ENCODE measurements around the gene SSTR3. TPM values are rescaled to one million over a fixed set of nuclear protein-coding genes. Genes with fewer than 3 reads are reported as not detected.
"Not testable (repeated sequence)": the region's sequence is repeated elsewhere in the genome, so short reads cannot be mapped to it uniquely, and the experiment has no call there.

Gene SSTR3
- total RNA-seq, 2 experiments from 2014 or later: 3.4 to 3.9 TPM

DNA sequence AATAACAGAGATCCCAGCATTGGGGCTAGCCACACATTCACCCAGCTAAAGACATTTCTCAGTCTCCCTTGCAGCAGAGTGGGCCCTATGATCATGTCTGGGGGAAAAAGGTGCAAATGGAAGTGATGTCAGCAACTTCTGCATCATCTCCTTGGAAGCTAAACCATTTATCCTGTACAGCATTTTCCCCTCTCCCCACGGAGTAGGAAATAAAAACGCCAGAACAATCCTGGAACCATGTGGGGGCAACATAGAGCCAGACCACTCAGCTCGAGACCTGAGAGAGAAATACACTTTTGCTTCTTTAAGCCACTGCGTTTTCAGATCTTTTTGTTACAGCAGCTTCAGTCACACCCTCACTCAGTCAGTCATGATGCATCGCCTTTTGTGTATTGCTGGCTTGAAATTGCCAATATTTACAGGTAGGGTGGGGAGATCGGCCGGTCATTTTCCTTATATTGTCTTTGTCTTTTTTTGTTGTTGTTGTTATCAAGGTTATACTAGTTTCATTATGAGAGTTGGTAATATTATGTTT lies 40.9 kb upstream of the SSTR3 start:
- H3K9me3 Mint-ChIP-seq: no peaks in the 10 kb centered on the region
- POLR2A ChIA-PET: interaction anchor here (0.9 kb wide), 1 partner anchor 8 kb away, joined by 3 read pairs; no protein-coding TSS in a partner anchor
- CTCF ChIA-PET: interaction anchor here (0.8 to 3.1 kb wide), 2 partner anchors 8 to 53 kb away, joined by 4 to 19 read pairs; no protein-coding TSS in a partner anchor
- no peak for DNase-seq
- peaks cover 6% of the 10 kb centered on the region for H3K27me3 Mint-ChIP-seq
- peaks cover 19% of the 10 kb centered on the region for H3K4me1 Mint-ChIP-seq
- no peak overlapping the region for H3K4me3 Mint-ChIP-seq
- H3K36me3 Mint-ChIP-seq (ENCODE audit: low read depth): no peaks in the 10 kb centered on the region
- H3K27ac Mint-ChIP-seq: no peak overlapping the region

DNA sequence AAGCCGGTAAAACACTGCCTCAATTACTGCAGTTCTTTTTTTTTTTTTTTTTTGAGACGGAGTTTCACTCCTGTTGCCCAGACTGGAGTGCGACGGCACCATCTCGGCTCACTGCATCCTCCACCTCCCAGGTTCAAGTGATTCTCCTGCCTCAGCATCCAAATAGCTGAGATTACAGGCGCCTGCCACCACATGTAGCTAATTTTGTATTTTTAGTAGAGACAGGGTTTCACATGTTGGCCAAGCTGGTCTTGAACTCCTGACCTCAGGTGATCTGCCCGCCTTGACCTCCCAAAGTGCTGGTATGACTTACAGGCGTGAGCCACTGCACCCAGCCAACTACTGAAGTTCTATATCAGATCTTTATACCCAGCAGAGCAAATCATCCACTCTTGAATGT lies 39.6 kb upstream of the SSTR3 start:
- H3K36me3 Mint-ChIP-seq (ENCODE audit: low read depth); H3K27ac Mint-ChIP-seq; POLR2A ChIA-PET; DNase-seq; H3K4me3 Mint-ChIP-seq; H3K9me3 Mint-ChIP-seq; H3K27me3 Mint-ChIP-seq: not testable (repeated sequence)
- CTCF ChIA-PET: interaction anchor here (0.6 to 3.1 kb wide), 2 partner anchors 9 to 10 kb away, joined by 3 to 19 read pairs; no protein-coding TSS in a partner anchor
- peaks cover 22% of the 10 kb centered on the region for H3K4me1 Mint-ChIP-seq

DNA sequence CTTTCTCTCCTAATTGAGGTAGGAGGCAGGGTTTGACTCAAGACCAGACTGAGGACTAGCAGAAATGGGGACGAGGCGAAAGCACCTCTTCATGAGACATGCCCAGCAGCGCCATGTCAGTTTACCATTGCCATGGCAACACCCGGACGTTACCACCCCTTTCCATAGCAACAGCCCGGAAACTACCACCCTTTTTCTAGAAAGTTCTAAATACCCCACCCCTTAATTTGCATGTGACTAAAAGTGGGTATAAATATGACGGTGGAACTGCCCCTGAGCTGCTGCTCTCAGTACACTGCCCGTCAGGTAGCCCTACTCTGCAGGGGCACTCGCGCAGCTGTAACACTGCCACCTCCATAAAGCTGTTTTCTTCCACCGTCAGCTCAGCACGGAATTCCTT lies 37.7 kb upstream of the SSTR3 start:
- POLR2A ChIA-PET: interaction anchor here (0.6 kb wide), 1 partner anchor 23 kb away, joined by 3 read pairs; no protein-coding TSS in a partner anchor
- peaks cover 23% of the 10 kb centered on the region for H3K4me1 Mint-ChIP-seq
- H3K36me3 Mint-ChIP-seq (ENCODE audit: low read depth): no peaks in the 10 kb centered on the region
- peaks cover 2% of the 10 kb centered on the region for H3K27me3 Mint-ChIP-seq
- H3K9me3 Mint-ChIP-seq: no peaks in the 10 kb centered on the region
- CTCF ChIA-PET: interaction anchor here (1.1 to 1.5 kb wide), 2 partner anchors 9 kb away, joined by 3 read pairs; no protein-coding TSS in a partner anchor
- no peak overlapping the region for H3K4me3 Mint-ChIP-seq
- no peak overlapping the region for H3K27ac Mint-ChIP-seq
- DNase-seq: no peak

DNA sequence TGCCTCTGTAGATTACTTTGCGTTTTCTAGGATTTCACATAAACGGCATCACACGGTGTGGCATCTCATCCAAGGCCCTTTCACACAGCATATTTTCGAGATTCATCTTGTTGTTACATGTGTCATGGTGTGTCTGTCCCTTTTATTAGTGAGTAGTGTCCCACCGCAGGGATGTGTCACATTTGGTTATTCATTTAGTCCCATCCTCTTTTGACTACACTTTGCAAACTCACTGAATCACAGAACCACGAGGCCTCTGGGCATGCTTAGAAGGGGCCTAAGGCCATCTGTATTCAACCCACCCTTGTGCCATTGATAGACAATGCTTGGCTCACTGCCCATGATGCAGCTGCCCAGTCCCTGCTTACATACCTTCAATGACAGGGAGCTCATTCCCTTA lies 36.0 kb upstream of the SSTR3 start:
- DNase-seq: no peak
- POLR2A ChIA-PET: interaction anchor here (1.4 to 12.9 kb wide), 2 partner anchors 12 to 16 kb away, joined by 3 to 457 read pairs; no protein-coding TSS in a partner anchor
- H3K4me3 Mint-ChIP-seq: no peak overlapping the region
- H3K9me3 Mint-ChIP-seq: no peaks in the 10 kb centered on the region
- peaks cover 2% of the 10 kb centered on the region for H3K27me3 Mint-ChIP-seq
- H3K36me3 Mint-ChIP-seq (ENCODE audit: low read depth): peaks cover 9% of the 10 kb centered on the region
- H3K4me1 Mint-ChIP-seq: peaks cover 29% of the 10 kb centered on the region
- H3K27ac Mint-ChIP-seq: no peak overlapping the region
- CTCF ChIA-PET: interaction anchor here (9.9 kb wide), 1 partner anchor 12 kb away, joined by 136 read pairs; no protein-coding TSS in a partner anchor

DNA sequence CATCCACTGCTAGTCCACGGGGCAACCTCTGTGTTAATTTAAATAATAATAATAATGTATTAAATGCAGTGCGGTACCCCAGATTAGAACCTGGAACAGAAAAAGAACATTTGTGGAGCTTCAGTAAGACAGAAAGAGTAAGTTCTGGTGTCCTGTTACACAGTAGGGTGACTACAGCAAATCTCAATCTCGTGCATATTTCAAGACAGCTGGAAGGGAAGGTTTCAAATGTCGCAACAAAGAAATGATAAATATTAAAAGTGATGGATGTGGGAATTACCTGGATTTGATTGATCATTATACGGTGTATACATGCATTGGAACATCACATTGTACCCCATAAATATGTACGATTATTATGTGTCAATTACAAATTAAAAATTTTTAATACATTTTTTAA lies 33.5 kb upstream of the SSTR3 start:
- DNase-seq: no peak
- ChIA-PET CTCF (interaction anchor here (1.3 to 9.9 kb wide), 7 partner anchors 14 to 166 kb away, joined by 4 to 136 read pairs (median 8); no protein-coding TSS in a partner anchor), POLR2A (interaction anchor here (1.2 to 12.9 kb wide), 12 partner anchors 8 to 251 kb away, joined by 4 to 457 read pairs (median 40); partner anchors contain the start of genes IL2RB and MFNG)
- H3K9me3 Mint-ChIP-seq: no peaks in the 10 kb centered on the region
- peaks cover 33% of the 10 kb centered on the region for H3K36me3 Mint-ChIP-seq (ENCODE audit: low read depth)
- no peaks in the 10 kb centered on the region for H3K27me3 Mint-ChIP-seq
- H3K4me1 Mint-ChIP-seq: peaks cover 40% of the 10 kb centered on the region
- no peak overlapping the region for H3K27ac Mint-ChIP-seq
- no peak overlapping the region for H3K4me3 Mint-ChIP-seq

DNA sequence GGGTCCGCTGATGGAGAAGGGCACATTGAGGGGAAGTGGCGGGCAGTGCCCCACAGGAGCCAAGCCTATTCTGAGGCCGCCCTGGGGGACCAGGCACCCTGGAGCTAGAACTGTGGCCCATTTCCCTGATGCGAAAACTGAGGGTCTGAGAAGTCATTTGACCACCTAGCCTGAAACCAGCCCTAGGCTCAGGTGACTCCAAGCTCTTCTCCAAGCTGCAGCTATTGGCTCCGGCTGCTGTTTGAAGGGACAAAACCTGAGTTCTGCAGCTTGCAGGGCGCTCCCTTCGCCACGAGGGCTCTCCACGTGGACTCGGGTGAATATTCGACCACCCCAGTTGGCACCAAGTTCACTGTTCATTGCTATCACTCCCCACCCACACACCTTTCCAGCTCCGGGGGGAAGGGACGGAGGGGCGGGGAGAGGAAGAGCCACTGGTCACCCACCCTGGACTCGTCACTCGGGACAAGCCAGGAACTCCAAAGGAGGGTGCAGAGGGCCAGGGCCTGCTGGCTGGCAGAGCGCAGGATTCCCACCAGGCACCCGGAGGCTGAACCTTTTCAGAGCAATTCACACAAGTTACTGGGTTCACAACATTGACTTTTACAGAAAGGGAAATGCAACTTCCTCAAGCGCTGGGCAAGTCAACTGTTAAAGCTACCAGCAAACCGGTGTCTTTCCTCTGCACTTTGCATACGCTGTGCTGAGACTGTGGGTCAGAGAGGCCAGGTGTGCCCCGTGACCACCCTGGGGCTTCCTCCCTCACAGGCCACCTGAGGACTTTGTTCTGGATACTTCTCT lies 32.8 kb upstream of the SSTR3 start:
- POLR2A ChIA-PET: interaction anchor here (0.8 to 12.9 kb wide), 20 partner anchors 8 to 469 kb away, joined by 3 to 457 read pairs (median 36); partner anchors contain the start of genes CYTH4, IFT27, IL2RB and MFNG
- DNase-seq: no peak
- Mint-ChIP-seq H3K36me3 (ENCODE audit: low read depth) (peaks cover 39% of the 10 kb centered on the region), H3K27ac (peak overlapping the region; percentile 97), H3K4me3 (peak overlapping the region; percentile 100), H3K9me3 (no peaks in the 10 kb centered on the region), H3K27me3 (no peaks in the 10 kb centered on the region), H3K4me1 (peaks cover 43% of the 10 kb centered on the region)
- CTCF ChIA-PET: interaction anchor here (0.6 to 9.9 kb wide), 13 partner anchors 15 to 347 kb away, joined by 3 to 136 read pairs (median 7); no protein-coding TSS in a partner anchor

DNA sequence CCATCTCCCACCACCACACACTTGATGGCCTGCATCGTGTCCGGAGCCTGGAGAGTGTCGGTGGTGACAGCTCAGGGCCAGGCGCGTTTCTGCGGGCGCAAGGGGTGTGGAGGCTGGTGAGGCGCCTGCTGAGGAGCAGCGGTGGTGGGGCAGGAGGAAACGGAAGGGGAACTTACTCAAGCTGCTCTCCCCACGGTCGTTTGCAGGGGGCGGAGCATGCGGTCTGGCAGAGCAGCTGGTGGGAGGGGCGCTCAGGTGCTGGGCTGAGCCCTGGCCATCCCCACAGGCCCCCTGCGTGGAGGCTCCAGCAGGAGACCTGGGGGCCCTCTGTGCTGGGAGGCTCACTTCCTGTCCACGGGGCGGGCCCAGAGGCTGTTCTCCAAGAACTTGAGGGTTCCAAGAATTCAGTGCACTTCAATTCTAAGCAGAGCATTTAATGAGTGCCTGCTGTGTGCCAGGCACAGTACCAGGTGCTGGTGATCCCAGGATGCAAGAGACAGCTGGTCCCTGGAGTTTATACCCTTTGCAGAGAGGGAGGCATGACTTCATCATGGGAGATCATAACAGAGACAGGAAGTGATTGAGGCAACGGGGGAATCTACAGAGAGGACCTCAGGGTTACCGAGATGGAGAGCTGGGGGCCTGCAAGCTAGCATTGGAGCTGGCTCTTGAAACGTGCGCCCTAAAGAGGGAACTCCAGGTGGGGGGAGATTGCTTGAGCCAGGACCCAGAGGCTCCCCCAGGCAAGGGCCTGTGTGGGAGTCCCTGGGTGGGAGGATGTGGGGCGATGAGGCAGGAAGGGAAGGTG lies 32.0 kb upstream of the SSTR3 start, which contains the start of gene RAC2:
Gene RAC2, minus strand, starts transcription at position 156 of the 808 bp plus-strand sequence. Its CDS starts 121 bp downstream, at position 35.
- Mint-ChIP-seq H3K4me1 (peaks cover 51% of the 10 kb centered on the region), H3K9me3 (no peaks in the 10 kb centered on the region), H3K27me3 (no peaks in the 10 kb centered on the region), H3K27ac (peak within 1 kb of the TSS; percentile 97), H3K36me3 (ENCODE audit: low read depth) (peaks cover 47% of the 10 kb centered on the region), H3K4me3 (peak within 1 kb of the TSS; percentile 100)
- ChIA-PET CTCF (interaction anchor here (0.5 to 9.9 kb wide), 15 partner anchors 10 to 348 kb away, joined by 3 to 136 read pairs (median 6); no protein-coding TSS in a partner anchor), POLR2A (interaction anchor here (0.8 to 12.9 kb wide), 26 partner anchors 9 to 702 kb away, joined by 3 to 457 read pairs (median 23); partner anchors contain the start of genes CYTH4, IFT27, IL2RB and KCTD17)
- peak; percentile 95 for DNase-seq

DNA sequence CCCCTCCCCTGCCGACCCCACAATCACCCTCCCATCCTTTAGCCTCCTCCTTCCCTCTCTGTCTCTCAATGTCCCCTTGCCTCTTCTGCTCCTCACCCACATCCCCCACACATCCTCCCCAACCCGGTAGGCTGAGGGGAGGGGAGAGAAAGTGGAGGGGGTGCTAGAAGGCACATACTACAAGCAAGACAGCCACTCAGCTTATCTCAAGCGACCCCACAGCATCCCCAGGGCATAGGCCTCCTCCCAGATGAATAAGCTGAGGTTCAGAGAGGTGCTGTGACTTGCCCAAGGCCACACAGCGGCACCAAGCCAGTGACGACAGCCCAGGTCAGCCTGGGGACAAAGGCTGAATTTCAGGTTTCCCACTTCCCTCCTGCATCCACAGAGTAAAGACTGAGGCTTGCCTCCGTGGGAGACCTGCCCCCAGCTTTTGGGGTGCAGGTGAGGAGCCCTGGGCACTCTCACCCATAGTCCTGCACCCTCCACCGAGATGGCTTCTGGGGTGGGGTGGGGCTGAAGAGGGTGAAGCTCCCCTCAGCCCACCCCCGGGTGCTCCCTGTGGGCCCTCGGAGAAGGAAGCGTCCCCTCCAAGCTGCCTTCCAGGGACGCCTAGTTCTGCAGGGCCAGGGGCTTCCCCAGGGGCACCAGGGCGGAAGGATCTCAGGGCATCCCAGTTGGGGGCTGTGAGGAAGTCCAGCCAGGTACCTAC lies 31.3 kb upstream of the SSTR3 start:
- ChIA-PET POLR2A (interaction anchor here (0.8 to 12.9 kb wide), 30 partner anchors 11 to 702 kb away, joined by 3 to 457 read pairs (median 8); partner anchors contain the start of genes CYTH4, GGA1, IFT27 and IL2RB), CTCF (interaction anchor here (1.3 to 9.9 kb wide), 11 partner anchors 14 to 222 kb away, joined by 3 to 136 read pairs (median 7); partner anchors contain the start of gene IL2RB)
- Mint-ChIP-seq H3K27me3 (no peaks in the 10 kb centered on the region), H3K4me3 (peak overlapping the region; percentile 100), H3K27ac (peak overlapping the region; percentile 97), H3K36me3 (ENCODE audit: low read depth) (peaks cover 55% of the 10 kb centered on the region), H3K9me3 (no peaks in the 10 kb centered on the region), H3K4me1 (peaks cover 57% of the 10 kb centered on the region)
- DNase-seq: no peak

DNA sequence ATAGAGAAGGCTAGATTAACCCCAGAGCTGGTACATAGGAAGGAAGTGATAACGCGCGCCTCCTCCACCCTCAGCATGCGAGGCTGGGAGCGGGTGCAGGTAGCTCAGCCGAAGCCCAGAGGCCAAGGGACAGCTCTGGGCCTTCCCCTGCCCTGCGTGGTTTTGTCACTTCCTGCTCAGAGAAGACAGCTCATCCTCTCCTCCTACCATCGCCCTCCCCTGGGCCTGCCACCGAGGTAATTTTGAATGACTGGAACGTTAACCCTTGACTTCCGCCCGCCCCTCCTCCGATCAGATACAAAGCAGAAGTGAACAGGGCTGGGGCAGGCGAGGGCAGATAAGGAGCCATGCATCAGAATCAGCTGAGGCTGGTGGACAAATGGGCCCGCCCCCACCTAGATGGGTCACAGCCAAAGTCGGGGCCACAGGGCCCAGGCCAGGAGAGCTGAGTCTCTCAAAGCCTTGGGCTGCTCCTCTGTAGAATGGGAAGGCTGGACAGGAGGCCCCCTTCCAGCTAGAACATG lies 30.2 kb upstream of the SSTR3 start:
- peak; percentile 97 for DNase-seq
- CTCF ChIA-PET: interaction anchor here (0.9 to 9.9 kb wide), 18 partner anchors 10 to 467 kb away, joined by 3 to 136 read pairs (median 4); partner anchors contain the start of genes IFT27 and IL2RB
- Mint-ChIP-seq H3K27me3 (no peaks in the 10 kb centered on the region), H3K4me1 (peaks cover 64% of the 10 kb centered on the region), H3K36me3 (ENCODE audit: low read depth) (peaks cover 66% of the 10 kb centered on the region), H3K9me3 (no peaks in the 10 kb centered on the region), H3K27ac (peak overlapping the region; percentile 97), H3K4me3 (peak overlapping the region; percentile 100)
- POLR2A ChIA-PET: interaction anchor here (0.6 to 12.9 kb wide), 31 partner anchors 10 to 602 kb away, joined by 3 to 457 read pairs (median 8); partner anchors contain the start of genes ANKRD54, CYTH4, GGA1 and IFT27

DNA sequence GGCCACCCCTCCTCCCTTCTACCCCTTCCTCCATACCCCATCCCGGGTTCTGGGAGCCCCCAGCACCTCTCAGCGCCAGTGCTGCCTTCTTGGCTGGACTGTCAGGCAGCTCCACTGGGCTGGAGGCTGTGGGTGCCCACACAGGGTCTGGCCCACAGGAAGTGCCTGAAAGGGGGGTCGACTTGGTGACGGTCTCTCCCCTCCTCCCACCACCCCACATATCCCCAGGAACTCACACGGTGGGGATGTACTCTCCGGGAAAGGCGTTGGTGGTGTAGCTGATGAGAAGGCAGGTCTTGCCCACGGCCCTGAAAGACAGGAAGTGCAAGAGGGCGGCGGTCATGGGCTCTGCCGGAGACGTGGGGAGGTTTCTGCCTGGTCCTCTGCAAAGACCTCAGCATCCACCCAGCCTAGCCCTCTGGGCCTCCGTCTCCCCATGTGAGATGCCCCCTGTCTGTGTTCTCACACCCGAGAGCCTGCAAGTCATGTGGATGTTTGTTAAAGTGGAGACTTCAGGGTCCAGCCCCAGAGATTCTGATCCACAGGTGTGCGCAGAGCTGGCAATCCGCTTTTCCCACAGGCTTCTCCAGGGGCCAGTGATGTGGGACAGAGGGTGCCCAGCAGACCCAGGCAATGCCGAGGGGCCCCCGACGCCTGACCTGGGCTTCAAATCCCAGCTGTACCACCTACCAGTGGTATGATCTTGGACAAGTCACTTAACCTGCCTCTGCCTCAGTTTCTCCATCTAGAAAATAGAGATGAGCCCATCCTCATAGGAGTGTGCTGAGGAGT lies 29.3 kb upstream of the SSTR3 start:
- peak; percentile 79 for DNase-seq
- Mint-ChIP-seq H3K27me3 (no peaks in the 10 kb centered on the region), H3K36me3 (ENCODE audit: low read depth) (peaks cover 74% of the 10 kb centered on the region), H3K9me3 (no peaks in the 10 kb centered on the region), H3K4me1 (peaks cover 71% of the 10 kb centered on the region), H3K27ac (peak overlapping the region; percentile 97), H3K4me3 (peak overlapping the region; percentile 100)
- ChIA-PET POLR2A (interaction anchor here (0.8 to 12.9 kb wide), 31 partner anchors 10 to 602 kb away, joined by 3 to 457 read pairs (median 8); partner anchors contain the start of genes ANKRD54, CYTH4, GGA1 and IFT27), CTCF (interaction anchor here (0.7 to 9.9 kb wide), 17 partner anchors 8 to 466 kb away, joined by 3 to 136 read pairs (median 4); partner anchors contain the start of genes IFT27 and IL2RB)

Measured in activated CD4-positive, alpha-beta memory T cell treated with anti-CD3 and anti-CD28 coated beads, Interleukin-2, amount 10 ng/mL, durations not matched to agents 7 days and 5 days (primary cell).